Panc1 (cell line): ENCODE data around the gene GPR37L1.

Experiments
- CTCF ChIP-seq: fragments of 450-650 bp; IDR thresholded peaks from 2 replicates; pipeline ENCODE4 v1.5.1; 2017; ENCODE audit warnings: mild to moderate bottlenecking
- POLR2AphosphoS5 ChIP-seq: IDR thresholded peaks from 2 replicates; pipeline ENCODE4 v1.6.1; 2012; ENCODE audit warnings: mild to moderate bottlenecking, low read depth, low read length, moderate library complexity
- SIN3A ChIP-seq: IDR thresholded peaks from 2 replicates; pipeline ENCODE4 v1.6.1; 2012; ENCODE audit warnings: low read depth, mild to moderate bottlenecking, low read length, moderate library complexity, borderline replicate concordance; ENCODE audit not compliant: insufficient read depth

- TF ChIP-seq POLR2AphosphoS5 = no peak
- TF ChIP-seq CTCF = no peak
- TF ChIP-seq SIN3A = no peak
These were observed 41.7 kb downstream of the GPR37L1 start for GRCh38 chr1:202164271-202165037.
